NCI-H748 treated with DMSO at 0.1 percent for 48 hours (cell line): ENCODE data around the gene EXOC3L2.
"Not testable (repeated sequence)": the region's sequence is repeated elsewhere in the genome, so short reads cannot be mapped to it uniquely, and the experiment has no call there.

Source experiments
- DNase-seq: peaks from one replicate; lab custom pipeline; 2025; lab: John Stamatoyannopoulos, UW

The EXOC3L2 gene

GRCh38 chr19:45245334-45245787 lies at the start of gene EXOC3L2:
Gene EXOC3L2 (minus strand): TSS chr19:45245407. CDS start chr19:45239045, 6,362 bp downstream.
- DNase-seq = no peak

DNA sequence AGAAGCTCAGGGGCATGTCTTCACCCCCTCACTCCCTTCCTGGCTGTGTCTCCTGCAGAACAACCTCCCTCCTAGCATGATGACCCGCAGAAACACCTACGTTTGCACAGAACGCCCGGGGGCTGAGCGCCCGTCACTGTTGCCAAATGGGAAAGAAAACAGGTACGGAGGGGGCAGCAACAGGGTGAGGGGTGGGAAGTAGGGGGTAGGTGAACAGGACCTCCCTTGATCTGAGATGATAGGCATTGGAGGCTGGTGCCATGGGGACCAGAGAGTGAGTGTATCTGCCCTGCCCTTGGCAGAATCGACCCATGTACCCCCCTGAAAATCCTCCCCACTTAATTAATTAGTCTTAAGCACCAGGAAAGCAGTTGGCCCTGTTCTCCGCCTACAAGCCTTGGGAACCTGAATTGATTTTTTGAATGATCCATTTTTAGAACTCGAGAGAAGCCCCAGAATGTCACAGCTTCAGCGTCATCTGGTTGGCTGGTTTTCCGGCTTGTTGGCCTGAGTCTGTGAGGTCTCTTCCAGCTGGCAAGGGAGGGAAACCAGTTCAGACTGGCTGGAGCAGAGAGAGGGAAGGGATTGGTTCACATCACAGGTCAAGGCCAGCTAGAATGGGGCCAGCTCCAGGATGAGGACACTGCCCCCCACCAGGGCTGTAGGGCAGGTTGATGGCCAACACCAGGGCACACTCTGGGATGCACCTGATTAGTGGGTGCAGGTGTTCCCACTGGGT lies 49.3 kb upstream of the EXOC3L2 start:
- no peak for DNase-seq

DNA sequence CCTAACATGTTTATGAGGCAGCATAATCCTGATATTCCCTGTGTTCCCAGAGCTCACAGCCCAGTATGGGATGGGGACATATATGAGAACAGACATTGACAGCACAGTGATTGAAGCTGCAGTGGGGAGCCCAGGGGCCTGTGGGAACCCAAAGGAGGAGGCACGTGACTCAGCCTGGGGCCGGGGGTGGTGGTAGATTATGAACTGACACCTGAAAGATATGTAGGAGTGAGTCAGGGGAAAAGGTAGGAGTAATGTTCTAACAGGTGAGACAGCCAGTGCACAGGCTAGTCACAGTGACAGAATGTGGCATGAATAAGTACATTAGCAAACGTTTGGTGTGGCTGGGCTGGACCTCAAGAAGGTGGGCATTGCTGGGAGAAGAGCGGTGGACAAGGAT lies 48.5 kb upstream of the EXOC3L2 start:
- DNase-seq = no peak

GRCh38 chr19:45291834-45292233 lies 46.6 kb upstream of the EXOC3L2 start:
- no peak for DNase-seq

DNA sequence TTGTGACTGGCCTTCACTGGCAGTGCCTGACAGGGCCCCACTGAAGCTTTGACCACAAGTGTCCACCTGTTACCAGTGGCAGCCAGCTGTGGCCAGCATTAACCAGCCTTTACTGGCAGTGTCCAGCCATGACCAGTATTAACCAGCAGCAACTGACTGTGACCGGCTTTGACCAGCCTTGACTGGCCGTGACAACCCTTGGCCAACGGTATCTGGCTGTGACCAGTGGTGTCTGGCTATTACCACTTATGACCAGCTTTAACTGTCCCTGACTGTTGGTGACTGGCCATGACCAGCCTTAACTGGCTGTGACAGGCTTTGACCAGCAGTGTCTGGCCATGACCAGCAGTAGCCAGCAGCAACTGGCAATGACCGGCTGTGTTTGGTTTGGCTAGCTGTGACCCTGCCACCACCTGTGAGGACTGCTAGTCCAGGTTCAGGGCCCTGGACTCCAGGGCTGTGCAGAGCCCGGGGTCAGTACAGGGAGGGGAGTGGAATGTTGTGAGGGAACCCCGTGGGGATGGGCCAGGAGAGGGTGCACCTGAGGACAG lies 45.2 kb upstream of the EXOC3L2 start:
- no peak for DNase-seq

DNA sequence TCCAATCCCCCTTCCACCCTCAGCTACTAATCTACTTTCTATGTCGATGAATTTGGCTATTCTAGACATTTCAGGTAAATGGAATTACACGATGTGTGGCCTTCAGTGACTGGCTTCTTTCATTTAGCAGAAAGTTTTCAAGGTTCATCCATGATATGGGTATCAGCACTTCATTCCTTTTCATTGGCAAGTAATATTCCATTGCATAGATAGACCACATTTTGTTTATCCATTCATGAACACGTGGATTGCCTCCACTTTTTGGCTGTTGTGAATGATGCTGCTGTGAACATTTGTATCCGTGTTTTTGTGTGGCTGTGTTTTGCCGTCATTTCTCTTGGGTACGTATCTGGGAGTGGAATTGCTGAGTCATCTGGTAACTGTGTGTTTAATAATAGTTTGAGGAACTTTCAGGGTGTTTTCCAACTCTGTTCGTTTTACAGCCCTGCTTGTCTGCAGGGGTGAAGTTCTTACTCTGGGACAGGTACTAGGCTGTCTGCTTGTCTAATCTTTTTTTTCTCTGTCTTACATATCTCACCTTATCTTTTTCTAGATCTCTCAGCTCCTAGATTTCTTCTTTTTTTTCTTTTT lies 38.3 kb upstream of the EXOC3L2 start:
- no peak for DNase-seq

GRCh38 chr19:45280471-45280961 lies 35.3 kb upstream of the EXOC3L2 start:
- DNase-seq = no peak

DNA sequence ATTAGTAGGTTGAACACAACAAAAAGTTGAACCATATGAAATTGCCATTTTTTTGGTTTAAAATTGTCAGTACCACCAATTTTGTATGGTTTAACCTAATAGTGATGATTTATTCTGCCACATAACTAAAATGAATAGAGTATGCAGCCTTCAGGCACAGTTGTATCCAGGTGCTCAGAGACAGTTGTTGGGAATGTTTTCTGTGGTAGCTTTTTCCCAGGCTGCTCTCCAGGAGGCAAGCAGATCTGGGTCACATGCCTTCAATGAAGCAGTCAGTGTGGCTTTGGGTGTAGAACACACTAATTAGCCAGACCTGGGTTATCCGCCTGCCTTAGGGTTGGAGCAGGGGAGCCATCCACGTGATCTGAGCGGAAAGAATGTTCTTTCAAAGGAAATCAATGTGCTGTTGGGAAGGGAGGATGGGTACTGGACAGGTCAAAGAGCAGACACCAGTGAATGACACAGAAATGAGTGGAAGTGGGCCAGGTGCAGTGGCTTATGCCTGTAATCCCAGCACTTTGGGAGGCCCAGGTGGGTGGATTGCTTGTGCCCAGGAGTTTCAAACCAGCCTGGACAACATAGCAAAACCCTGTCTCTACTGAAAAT lies 34.5 kb upstream of the EXOC3L2 start:
- no peak for DNase-seq

GRCh38 chr19:45278087-45278486 lies 32.9 kb upstream of the EXOC3L2 start:
- DNase-seq = no peak

GRCh38 chr19:45276284-45276687 lies 31.1 kb upstream of the EXOC3L2 start:
- DNase-seq = no peak

DNA sequence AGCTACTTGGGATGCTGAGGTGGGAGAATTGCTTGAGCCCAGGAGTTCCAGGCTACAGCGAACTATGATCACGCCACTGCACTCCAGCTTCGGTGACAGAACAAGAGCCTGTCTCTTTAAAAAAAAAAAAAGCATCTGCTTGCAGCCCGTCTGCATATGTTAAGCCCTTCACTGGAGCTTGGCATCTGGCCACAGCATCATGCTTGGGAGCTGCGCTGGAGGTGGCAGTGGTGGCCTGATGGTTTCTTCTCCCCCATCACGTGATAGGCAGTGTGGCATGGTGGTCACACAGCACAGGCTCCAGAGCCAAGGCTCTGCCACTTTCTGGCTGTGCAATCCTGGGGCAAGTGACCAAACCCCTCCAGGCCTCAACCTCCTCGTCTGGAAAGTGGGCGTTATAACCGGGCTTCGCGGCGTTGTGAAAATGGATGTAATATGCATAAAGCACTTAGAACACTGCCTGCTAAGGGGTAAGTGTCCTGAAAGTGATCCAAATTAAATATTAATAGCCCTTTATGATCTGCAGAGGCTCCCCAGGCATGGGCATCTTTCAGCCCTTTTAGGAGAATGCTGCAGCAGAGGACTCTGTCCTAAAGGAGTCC lies 30.3 kb upstream of the EXOC3L2 start:
- no peak for DNase-seq

- DNase-seq = no peak
Observed at GRCh38 chr19:45273521-45273855, 28.3 kb upstream of the EXOC3L2 start.

- no peak for DNase-seq
Observed at GRCh38 chr19:45271735-45272108, 26.5 kb upstream of the EXOC3L2 start.

- DNase-seq = no peak
Observed at GRCh38 chr19:45271098-45271734, 26.0 kb upstream of the EXOC3L2 start.

- DNase-seq = not testable (repeated sequence)
Observed at GRCh38 chr19:45269939-45270338, 24.7 kb upstream of the EXOC3L2 start.

- DNase-seq = no peak
Observed at GRCh38 chr19:45267296-45267695, 22.1 kb upstream of the EXOC3L2 start.

DNA sequence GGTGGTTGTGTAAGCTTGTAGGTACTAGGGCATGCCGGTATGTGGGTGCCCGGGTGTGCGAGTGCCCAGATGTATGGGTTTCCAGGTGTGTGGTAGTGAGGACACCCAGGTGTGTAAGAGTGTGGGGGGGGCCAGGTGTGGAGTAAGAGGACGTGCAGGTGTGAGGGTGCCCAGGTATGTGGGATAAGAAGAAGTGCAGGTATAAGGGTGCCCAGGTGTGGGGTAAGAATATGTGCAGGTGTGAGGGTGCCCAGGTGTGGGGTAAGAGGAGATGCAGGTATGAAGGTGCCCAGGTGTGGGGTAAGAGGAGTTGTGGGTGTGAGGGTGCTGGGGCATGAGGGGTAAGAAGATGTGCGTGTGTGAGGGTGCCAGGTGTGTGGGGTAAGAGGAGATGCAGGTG lies 20.2 kb upstream of the EXOC3L2 start:
- DNase-seq = no peak

GRCh38 chr19:45264781-45265317 lies 19.6 kb upstream of the EXOC3L2 start:
- DNase-seq = no peak

- no peak for DNase-seq
Observed at GRCh38 chr19:45263013-45263412, 17.8 kb upstream of the EXOC3L2 start.

DNA sequence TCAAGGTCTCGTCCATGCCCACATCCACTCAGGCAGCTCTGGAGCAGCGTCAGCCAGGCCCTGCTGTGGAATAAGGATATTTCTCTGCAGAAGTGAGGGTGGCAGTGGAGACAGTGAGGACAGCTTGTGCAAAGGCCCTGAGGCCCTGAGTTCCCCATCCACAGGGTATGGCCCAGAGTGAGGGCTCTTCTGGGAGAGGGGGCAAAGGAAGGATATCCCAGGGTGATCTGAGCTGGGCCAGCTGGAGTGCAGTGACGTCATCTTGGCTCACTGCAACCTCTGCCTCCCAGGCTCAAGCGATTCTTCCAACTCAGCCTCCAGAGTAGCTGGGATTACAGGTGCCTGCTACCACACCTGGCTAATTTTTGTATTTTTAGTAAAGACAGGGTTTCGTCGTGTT lies 17.4 kb upstream of the EXOC3L2 start:
- DNase-seq = no peak

GRCh38 chr19:45258862-45259261 lies 13.7 kb upstream of the EXOC3L2 start:
- no peak for DNase-seq

DNA sequence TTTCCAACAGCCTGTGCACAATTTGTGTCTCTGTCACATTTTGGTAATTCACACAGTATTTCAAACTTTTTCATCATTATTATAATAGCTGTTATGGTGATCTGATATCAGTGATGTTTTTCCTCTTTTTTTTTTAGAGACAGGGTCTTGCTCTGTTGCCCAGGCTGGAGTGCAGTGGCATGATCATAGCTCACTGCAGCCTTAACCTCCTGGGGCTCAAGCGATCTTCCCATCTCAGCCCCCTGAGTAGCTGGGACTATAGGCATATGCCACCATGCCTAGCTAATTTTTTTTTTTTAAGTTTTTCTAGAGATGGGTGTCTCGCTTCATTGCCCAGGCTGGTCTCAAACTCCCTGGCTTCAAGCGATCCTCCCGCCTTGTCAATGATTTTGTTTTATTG lies 11.6 kb upstream of the EXOC3L2 start:
- no peak for DNase-seq
